ENCODE data around the gene CRACDL.

The CRACDL gene, protein sequence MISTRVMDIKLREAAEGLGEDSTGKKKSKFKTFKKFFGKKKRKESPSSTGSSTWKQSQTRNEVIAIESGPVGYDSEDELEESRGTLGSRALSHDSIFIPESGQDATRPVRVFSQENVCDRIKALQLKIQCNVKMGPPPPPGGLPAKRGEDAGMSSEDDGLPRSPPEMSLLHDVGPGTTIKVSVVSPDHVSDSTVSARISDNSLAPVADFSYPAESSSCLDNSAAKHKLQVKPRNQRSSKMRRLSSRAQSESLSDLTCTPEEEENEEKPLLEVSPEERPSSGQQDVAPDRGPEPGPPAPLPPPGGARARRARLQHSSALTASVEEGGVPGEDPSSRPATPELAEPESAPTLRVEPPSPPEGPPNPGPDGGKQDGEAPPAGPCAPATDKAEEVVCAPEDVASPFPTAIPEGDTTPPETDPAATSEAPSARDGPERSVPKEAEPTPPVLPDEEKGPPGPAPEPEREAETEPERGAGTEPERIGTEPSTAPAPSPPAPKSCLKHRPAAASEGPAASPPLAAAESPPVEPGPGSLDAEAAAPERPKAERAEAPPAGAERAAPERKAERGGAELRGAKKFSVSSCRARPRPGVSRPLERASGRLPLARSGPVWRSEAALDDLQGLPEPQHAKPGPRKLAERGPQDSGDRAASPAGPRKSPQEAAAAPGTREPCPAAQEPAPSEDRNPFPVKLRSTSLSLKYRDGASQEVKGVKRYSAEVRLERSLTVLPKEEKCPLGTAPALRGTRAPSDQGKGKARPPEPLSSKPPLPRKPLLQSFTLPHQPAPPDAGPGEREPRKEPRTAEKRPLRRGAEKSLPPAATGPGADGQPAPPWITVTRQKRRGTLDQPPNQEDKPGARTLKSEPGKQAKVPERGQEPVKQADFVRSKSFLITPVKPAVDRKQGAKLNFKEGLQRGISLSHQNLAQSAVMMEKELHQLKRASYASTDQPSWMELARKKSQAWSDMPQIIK

DNA sequence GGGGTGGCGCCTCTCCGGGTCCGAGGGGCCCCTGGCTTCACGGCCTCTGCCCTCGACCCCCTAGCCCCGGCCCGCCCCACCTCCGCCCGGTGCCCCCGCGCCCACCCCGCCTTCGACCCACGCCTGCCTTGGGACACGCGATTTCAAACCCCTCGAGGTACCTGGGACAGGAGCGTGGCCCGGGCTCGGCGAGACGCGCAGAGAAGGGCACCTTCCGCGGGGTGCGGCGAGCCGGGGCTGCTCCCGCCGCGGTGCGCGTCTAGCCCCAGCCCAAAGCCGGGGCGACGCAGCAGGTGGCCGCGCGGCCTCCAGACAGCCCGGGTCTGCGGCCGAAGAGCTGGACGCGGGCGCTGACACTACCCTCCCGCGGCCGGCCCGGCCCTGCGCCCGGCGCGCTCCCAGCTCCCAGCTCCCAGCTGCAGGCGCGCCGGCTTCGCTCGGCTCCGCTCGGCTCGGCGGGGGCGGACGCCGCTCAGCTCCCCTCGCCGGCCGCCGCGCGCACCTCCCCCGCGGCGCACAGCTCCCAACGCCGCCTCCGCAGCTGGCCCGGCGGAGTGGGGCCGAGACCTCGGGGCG, at the start of gene CRACDL:
CRACDL (minus strand) TSS at position 449 of the 576 bp plus-strand sequence. CDS start 89,425 bp downstream, outside the sequence.
- DNase-seq, result peak; percentile 89

DNA sequence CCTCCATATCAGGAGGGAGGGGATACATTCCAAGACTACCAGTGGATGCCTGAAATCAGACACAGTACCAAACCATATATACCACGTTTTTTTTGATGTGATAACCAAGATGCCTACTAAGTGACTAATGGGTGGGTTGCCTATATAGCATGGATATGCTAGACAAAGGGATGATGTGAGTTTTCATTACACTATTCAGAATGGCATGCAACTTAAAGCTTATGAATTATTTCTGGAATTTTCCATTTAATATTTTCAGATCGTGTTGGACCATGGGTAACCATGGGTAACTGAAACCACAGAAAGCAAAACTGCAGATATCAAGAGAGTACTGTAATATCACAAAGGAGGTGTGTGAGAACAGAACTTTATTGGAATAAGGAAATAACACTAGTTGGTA, 39.6 kb upstream of the CRACDL start:
- no peak for DNase-seq

DNA sequence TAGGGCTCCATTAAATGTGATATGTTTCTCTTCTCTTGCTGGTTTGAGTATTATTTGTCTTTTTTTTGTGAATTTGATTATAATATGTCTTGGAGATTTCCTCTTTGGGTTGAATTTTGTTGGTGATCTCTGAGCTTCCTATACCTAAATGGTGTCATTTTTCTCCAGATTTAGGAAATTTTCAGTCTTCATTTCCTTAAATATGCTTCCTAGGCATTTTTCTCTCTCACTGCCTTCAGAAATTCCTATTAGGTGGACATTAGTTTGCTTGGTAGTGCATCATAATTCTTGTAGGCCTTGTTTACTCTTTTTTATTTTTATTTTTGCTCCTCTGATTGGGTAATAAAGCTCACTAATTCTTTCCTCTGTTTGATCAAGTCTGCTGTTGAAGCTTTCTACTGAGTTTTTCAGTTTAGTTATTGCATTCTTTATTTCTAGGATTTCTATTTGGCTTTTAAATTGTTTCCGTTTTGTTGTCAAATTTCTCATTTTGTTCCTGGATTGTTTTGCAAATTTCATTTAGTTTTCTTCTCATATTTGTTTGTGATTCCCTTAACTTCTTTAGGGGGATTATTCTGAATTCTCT, 36.6 kb upstream of the CRACDL start:
- no peak for DNase-seq

DNA sequence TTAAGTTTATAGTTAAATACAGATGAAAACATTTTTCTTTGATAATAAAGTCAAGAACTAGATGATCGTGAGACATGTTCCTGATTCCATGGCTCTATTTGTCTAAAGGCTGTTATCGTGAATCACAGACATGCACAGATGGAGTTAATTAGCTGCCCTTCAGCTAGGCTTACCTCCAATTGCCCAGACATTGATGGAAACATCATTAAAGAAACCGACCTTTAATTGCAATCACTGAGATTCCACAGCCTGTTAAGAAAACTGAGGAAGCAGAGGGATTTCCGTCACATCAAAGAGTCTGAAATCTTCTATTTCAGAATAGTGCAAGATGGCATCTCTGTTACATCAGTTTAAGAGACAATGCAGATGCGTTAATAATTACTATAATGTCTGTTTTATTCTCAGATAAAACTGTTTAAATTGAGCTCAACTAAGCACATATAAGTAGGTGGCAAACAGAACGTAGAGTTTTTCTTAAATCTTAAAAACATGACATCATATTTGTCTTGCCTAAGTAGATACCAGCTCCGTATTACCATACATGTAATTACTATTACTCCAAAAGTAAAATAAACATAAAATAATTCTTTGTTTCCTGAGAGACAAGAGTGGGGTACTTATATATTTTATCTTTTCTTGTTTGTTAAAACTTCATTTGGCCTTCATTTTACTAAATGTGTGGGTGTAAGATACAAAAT, 23.9 kb upstream of the CRACDL start:
- DNase-seq, result no peak

DNA sequence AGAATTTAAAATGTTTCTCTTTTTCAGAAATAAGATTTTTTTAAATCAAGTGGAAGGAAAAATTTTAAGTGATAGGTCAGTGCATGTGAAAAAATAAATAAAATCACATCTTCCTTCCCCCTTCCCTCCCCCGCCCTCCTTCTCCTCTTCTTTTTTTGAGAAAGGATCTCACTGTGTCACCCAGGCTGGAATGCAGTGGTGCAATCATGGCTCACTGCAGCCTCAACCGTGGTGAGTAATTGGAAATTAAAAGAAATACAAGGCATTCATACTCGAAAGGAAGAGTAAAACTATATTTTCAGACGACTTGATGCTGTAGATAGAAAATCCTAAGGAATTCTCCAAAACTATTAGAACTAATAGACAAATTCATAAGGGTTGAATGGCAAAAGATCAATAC, 16.9 kb upstream of the CRACDL start:
- DNase-seq, result no peak

DNA sequence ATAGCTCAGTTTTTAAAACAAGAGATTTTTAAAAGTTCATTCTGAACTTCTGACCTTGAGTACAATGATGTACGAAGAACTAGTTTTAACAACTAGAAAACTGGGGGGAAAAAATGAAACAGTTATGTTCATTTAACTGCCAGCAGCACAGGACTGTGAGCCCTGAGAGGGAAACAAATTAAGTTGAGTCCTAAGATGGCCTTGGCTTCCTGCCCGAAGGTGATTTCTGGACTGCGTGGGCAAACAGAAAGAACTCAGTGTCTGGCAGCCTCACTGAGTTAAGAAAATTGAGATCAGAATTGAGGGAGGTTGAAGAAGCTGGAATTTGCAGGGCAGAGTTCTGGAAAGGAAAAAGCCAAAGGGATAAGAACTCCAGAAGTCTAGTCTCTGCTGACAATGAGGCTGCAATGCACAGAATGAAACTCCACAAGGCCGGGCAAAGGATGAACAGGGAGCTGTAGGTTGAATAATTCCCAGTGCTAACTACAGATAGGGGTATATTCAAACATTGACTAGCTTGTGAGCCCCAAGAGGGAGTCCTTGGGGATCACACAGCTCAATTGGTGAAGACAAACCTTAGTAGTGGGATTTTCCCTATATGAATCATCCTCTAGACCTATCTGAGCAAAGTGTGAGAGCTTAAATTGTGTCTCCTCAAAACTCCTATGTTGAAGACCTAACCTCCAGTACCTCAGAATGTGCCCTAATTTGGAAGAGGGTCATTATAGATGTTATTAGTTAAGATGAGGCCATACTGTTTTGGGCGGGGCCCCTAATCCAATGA, 13.1 kb upstream of the CRACDL start:
- no peak for DNase-seq

DNA sequence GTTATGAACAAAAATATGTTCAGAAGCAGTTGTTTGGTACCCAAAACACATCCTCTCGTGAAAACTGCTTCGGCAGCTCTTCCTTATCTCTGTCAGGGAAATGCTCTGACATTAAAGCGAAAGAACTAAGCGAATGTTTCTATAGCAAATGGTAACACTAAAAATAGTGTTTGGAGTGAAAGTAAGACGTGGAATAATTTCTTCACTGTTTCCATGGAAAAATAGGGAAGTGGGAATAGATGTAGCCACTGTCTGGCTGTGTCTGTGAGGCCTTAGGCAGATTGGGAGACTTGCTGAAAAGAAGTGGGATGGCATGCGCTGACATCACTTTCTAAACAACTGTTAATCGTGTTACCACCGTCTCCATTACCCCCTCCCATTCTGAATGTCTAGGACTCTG, 11.5 kb upstream of the CRACDL start:
- DNase-seq, result no peak

DNA sequence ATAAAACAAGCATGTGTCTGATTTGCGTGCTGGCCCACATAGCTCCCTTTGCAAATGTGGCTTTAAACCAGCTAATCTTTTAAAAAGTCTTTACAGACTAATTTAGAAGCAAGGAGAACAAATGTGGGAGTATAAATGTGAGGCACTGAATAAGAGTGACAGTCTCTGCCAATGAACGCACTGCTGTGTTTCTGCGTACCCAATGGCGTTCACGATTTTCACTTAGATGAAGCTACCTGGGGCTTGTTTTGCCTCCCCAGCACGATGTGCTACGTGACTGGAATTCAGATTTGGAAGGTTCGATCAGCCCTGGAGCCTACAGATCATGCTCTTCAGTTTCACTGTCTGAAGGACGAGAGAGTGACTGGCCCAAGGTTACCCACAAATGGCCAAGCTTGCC, 10.8 kb upstream of the CRACDL start:
- no peak for DNase-seq

DNA sequence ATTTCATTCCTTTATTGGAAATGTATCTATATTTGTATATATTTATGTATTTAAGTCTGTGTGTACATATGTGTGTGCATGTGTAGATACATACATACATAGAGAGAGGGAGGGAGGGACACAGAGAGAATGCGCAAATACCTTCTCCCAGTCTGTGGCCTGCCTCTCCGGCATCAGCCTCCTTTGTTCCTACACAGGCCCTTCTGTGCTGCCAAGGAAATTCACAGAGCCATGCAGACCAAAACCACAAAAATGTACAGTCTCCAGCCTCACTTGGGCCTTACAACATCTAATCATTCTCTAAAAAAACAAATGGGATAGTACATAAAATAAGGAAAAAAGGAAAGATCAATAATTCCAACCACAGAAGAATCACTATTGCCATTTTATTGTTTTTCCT, 8.8 kb upstream of the CRACDL start:
- no peak for DNase-seq

DNA sequence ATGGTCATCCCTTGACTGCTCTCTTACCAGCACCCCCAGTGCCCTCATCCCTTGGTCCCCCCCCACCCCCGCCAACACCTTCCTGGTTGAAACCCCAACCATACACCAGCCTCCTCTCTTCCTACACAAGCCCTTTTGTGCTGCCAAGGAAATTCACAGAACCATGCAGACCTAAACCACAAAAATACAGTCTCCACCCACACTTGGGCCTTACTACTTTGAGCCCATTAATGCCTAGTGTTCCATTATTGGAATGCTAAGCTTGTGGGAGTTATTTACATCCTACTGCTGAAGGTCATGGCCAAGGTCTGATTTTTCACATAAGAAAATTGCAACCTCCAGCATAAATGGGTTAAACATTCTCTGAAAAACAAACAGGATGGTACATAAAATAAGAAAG, 4.1 kb upstream of the CRACDL start:
- DNase-seq, result no peak

DNA sequence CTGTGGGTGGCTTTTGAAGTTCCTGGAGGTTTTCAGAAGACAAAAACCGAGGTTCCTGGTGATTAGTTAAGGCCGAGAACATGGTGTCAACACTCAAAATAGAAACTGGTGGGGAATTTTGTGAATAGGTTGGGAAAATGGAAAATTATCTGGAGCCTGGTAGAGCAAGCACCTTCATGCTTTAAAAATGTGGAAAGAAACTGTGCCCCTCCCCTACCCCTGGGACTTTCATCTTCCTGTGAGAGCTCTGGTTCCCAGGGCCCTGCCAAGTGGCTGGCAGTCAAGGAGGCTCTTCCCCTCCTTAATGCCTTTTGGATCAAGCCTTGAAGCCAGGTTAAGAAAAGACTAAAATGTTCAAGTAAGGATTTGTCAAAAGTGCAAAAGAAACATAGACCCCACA, 1.9 kb upstream of the CRACDL start:
- no peak for DNase-seq

DNA sequence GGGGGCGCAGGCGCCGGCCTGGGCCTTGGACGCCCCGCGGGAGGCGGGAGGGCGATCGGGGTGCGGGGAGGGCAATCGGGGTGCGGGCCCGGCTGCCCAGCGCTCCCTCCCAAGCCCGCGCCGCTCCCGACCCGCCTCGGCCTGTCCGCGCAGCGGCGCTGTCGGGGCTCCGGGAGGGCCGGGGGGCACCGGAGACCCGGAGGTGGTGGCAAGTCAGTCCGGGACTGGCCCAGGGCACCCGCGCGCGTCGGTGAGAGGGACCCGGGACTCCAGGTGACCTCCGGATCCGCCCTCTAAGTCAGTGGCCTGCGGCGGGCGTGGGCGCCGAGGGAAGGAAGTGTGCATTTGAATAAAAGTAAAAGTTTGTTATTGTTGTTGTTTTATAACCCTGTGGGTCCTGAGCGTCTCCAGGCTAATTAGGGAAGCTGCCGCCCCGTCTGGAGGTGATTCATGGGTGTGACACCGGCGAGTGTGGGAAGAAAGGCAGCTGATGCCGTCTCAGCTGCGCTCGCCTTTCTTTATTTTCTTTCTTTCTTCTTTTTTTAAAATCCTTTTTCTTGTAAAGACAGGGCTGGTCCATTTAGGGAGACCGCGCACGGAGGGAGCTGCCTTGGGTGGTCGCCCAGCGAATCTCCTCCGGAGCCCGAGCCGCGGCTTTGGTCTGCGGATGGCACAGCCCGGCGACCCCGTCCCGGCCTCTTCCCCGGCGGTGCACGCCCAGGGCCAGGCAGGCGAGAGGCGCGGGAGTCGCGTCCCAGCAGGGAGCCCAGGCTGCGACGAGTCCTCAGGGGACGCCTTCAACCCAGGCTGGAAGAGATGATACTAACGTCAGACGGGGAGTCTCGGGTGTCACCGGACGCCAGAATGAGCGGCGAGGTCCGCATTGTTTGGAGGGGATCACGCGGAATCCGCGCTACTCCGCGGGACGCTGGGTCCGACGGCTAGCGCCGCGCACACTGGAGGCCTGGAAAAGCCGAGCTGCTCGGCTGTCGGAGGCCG, 627 bp upstream of the CRACDL start:
- peak; percentile 86 for DNase-seq

DNA sequence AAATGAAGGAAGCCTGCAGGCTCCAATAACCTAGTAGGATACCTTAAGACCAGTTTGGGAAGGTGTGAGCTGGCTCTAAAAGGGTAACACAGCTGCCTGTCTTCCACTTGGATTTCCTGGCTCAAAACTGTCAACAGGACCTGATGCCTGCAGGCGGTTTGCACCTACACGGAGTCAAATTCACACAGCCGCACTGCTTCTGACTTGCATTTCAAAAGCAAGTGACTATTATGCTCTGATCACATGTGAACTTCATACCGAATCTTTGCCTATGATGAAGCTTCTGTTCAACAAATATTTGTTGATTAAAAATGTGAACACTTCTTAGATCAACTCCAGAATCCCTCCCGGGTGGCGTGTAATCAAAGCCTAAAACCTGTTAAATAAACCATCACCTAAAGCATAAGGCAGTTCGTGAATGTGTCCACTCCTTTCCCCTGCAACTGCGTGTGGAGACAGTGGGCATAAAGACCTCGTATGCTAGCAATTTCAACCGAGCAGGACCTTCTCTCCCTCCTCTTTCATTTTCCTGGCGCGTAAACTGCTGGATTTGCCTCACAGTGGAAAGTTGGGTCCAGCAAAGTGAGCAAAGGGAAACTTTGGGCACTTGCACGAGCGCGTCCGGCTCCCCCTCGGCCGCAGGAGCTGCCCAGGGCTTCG, 784 bp downstream of the CRACDL start:
- peak; percentile 73 for DNase-seq

DNA sequence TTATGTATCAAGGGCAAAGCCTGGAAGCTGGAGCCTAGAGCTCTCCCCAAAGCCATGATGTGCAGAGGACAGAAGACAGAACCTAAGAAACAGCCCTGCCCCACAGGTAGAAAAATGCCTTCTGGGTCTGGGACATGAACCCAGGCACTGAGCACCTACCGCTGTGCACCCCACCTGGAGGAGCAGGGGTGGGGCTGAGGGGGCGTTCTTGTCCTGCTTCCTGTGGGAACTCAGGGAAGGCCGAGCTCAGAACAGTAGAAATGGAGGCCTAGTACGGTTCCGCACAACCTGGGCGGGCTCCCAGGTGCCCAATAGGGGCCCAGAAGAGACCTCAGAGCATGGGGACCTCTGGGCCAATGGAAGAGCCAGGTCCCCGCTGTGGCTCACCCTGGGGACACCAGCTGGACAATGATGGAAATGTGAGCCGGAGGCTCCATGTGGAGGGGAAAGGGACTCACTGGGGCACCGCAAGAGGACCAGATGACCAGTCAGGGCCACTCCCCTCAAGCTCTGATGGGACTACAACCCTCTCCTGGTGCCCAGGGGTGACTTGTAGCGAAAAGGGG, 3.2 kb downstream of the CRACDL start:
- DNase-seq, result no peak

DNA sequence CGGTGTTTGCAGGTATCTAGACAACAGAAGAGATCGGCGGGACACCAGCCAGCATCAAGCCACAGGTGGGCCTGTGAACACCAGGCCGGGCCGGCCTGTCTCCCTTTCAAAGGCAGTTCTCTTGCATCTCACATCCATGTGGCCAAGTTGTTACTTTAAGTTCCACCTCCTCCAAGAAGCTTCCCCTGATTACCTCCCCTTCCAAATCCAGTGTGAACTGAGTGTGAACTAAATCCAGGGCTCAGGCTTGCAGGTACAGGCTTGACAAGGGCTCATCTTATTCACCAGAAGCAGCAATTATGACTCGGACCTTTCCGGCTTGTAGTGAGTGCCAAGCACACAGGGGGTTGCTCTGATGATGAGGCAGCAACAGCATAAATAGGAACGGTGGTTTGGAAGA, 3.9 kb downstream of the CRACDL start:
- no peak for DNase-seq

DNA sequence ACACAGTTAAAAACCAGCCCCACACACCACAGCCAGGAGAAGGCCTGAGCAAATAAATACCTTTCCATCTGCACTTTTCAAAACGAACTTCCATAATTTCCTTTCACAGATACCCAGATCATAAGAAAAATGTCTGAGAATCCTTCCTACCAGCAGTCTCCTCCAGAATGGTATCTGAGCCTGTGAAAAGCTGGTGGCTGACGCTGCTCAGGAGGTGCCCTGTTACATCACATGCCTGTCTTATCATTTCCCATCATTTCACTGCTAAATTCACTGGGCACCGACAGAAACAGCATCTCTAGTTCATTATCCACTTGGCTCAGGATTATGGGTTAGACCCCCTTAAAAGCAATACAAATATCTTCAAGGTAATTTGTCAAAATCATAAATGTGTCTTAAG, 4.4 kb downstream of the CRACDL start:
- no peak for DNase-seq

DNA sequence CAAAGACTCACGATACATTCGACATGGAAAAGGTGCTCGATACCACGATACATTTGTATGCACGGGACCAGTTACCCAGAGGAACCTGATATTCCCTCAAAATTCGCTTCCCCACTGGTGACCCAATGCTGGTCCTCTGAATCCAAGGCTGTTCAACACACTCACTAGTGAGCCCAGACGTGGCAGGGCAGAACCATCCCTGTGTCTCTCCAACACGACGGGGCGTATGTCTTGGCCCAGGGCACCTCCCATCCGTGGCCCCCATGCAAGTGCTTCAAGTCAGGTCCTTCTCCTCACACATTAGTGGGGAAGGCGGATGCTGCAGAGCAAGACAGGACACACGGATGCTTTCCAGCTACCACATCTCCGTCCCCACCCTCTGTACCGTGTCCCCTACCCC, 6.1 kb downstream of the CRACDL start:
- DNase-seq, result no peak

DNA sequence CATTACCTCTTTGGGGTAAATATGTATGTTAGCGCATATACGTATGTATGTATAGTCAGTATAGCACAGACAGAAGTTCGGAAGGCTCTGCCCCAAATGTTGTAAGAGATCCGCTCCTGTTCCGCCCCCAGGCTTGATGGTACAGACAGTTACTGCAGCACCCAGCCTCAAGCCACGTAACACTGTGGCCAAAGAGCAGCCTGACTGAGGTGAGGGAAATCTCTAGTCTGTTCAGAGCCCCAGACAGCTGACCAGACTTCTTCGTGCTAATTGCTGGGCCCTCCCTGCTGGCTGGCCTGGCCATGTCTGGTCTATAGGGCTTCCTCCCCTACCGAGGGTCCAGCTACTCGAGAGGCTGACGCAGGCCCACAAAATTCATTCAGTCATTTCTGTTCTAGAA, 7.8 kb downstream of the CRACDL start:
- DNase-seq, result no peak

DNA sequence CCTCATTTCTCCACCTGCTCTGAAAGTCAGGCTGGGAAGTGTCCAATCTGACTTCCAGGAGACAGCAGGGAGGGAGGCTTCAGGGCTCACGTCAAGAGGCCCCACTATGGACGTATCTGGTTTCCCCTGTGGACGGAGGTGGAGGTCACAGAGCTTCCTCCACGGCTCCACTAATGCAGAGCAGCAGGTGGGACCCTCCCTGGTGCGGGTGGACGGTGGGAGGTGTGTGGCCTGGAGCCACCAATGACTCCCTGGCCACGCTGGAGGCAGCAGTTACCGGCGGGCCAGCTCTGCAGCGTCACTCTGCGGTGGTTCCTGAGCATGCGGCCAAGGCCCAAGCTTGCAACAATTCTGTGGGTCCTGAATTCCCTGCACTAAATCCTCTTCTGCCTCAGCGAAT, 9.0 kb downstream of the CRACDL start:
- no peak for DNase-seq

DNA sequence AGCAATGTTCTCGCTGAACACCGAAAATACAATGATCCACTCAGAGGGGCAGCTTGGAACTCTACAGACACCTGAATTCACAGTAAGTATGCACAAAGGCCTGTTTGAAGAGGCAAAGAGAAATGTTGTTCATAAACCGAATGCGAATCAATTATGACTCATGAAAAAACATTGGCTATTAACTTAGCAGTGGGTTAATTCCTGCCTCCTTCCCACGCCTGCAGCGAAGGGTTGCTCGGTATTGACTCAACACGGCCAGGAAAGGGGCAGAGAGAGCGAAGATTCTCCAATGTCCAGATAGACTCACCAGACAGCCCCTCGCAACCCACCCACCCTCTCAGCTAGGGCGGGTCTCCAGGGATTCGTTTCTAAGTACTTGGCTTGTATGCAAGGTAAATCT, 9.4 kb downstream of the CRACDL start:
- DNase-seq, result no peak

Data from DMS53 (cell line).